ENCODE data around the gene SIAH1. TPM values are rescaled to one million over a fixed set of nuclear protein-coding genes. Genes with fewer than 3 reads are reported as not detected.
"Not testable (repeated sequence)": the region's sequence is repeated elsewhere in the genome, so short reads cannot be mapped to it uniquely, and the experiment has no call there.

The SIAH1 gene, protein sequence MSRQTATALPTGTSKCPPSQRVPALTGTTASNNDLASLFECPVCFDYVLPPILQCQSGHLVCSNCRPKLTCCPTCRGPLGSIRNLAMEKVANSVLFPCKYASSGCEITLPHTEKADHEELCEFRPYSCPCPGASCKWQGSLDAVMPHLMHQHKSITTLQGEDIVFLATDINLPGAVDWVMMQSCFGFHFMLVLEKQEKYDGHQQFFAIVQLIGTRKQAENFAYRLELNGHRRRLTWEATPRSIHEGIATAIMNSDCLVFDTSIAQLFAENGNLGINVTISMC
- 21.6 and 33.1 TPM in 2 replicates for total RNA-seq

DNA sequence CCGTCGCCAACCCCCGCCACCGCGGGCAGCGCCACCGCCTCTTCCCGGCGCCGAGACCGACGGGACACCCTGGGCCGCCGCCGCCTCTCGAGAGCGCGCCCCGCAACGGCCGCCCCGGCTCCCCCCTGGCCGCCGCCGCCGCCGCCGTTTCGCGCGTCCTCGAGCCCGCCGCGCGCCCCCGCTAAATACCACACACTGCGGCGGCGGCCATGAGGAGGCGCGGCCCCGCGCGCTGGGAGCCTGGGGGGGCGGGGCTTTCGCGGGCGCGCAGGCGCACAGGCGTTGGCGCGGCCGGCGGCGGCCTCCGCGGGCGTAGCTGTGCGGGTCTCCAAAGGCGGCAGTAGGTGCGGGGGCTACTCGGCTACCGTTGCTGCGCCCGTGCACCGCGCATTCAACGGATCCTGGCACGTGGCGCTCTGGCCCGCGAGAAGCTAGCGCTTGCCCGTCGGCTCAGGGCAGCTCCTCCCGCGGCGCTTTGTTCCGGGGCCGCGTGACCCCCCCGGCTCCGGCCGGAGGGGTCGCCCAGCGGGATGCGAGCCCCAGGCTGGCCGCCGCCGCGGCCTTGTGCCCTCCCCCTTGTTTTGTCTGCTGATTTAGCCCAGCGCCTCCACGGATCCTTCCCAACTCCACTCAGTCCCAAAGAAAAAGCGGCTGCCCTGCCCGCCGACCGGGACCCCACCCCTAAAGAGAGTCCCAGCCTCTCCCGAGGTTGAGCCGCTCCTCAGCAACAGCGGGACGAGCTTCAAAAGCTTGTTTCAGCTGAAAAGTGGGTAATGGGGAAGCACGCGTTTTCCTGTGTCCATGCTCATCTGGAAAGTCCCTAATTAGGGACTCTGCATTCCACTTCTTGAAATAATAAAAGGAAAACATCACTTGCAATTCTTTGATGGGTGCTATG lies at the start of gene SIAH1:
SIAH1 (minus strand) TSS at position 161 of the 898 bp plus-strand sequence. CDS start 22,985 bp downstream, outside the sequence.
- DNase-seq (ENCODE audit: low read depth in 2 of 2), result peak; percentile 82 to 90

DNA sequence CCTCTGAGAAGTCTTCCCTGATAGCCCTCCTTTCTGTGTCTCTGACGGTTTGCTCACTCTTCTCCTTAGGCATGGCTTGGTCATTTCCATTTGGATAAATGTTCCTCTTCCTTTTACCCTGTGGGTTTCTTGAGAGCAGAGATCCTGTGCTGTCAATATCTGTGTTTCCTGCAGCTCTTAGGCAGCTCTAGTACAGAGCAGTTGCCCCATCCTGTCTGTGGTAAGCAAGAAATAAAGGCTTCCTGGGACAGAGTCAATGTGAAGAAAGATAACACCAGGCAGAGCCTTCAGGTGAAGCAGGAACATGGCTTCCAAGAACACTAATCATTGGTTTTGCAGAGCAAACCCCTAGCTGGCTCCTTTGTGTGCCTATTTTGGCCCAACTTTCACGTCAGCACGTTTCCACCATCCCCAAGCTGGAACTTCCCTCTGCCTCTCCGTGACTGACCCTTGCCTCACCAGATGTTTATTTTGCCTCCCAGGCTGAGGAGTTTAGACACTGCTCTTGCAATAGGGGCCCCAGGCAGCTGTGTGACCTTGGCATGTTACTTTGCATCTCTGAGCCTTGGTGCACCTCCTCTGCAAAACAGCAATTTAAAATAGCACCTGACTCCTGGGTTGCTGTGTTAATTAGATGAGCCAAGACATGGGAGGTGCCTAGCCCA lies 49.6 kb upstream of the SIAH1 start:
- DNase-seq (ENCODE audit: low read depth in 2 of 2), result no peak

DNA sequence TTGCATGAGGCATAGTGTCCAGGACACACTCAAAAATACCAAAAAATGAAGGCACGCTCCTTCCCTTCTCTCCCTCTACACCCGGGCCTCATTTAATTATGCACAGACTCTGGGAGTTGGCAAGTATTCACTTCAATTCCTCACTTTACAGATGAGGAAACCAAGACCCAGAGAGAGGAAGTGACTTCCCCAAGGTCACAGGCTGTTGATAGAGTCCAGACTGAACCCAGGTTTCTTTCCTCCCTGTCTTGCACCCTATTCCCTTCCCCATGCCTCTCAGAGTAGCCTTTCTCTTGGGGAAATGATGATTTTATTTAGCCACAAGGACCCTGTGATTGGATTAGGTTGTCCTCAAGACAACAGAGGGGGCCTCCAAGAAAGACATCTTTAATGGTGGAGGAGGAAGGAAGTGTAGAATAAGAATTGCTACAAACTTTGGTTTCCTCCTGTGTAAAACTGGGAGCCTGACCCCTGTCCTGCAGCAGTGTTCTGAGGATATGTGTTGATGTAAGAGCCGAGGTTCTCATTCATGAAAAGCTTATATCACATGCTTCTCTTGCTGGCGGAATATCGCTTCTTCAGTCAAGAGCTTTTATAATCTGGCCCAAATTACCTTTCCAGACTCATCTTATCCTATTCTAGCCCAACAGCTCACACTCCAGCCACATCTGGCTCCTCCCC lies 48.8 kb upstream of the SIAH1 start:
- DNase-seq (ENCODE audit: low read depth in 2 of 2), result no peak

DNA sequence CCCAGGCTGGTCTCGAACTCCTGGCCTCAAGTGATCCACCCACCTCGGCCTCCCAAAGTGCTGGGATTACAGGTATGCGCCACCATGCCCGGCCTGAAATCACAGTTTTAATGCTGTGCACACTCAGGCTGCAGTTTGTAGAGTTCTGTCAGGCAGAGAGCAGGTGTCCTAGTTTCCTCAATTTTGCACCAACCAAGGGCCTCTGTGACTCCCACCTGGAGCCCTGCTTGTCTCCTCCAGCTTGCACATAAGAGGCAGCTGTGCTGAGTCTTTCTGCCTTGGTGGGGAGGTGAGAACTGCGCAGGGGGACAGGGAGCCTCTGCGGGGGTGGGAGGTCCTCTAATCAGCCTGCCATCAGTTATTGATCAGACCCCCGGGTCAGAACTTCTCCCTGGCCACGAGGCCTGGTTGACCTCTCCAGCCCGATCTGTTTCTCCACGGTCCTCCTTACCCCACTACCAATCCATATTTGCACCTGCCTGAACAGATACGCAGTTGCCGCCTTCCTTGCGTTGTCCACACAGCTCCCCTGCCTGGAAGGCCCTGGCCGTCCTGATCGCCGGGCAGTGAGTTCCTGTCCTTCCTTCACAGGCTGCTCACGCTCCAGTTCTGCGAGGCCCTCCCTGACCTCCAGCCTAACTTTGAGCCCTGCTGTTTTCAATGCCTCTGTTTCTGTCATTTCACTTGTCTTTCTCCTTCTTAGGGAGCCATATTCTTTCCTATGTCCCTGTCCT lies 48.1 kb upstream of the SIAH1 start:
- DNase-seq (ENCODE audit: low read depth in 2 of 2), result no peak

DNA sequence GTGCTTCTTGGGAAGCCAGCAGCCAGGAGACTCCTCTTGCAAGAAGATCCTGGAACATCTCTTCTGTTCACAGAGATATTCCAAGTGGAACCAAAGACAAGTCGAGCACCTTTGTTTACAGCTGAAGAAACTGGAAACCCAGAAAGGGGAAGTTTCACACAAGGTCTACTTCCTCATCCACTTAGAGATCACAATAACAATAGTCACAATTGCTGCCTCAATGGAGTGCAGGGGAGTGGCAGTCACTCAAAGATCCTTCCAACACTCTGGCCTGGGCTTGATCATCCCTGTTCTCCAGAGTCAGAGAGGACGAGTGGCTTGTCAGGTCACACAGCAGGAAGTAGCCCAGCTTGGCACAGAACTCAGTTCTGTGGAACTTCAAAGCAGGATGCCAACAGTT lies 46.9 kb upstream of the SIAH1 start:
- no peak for DNase-seq (ENCODE audit: low read depth in 2 of 2)

DNA sequence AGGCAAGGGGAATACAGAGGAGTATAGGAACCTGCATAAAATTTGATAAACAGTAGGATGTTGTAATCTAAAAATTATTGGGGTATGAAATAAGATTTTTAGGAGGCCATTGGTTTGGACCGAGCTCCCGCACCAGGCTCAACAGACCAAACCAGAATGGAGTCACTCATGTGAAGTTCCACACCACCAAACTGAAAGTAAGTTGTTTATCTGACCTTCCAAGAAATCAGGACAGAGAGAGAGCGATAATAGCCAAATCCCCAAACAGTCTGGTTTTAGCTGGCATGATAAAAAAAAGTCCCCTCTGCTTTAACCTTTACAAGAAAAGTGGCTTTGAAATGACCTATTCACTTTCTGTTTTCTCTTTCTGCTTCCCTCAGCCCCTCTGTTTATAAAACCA lies 45.7 kb upstream of the SIAH1 start:
- DNase-seq (ENCODE audit: low read depth in 2 of 2), result no peak

DNA sequence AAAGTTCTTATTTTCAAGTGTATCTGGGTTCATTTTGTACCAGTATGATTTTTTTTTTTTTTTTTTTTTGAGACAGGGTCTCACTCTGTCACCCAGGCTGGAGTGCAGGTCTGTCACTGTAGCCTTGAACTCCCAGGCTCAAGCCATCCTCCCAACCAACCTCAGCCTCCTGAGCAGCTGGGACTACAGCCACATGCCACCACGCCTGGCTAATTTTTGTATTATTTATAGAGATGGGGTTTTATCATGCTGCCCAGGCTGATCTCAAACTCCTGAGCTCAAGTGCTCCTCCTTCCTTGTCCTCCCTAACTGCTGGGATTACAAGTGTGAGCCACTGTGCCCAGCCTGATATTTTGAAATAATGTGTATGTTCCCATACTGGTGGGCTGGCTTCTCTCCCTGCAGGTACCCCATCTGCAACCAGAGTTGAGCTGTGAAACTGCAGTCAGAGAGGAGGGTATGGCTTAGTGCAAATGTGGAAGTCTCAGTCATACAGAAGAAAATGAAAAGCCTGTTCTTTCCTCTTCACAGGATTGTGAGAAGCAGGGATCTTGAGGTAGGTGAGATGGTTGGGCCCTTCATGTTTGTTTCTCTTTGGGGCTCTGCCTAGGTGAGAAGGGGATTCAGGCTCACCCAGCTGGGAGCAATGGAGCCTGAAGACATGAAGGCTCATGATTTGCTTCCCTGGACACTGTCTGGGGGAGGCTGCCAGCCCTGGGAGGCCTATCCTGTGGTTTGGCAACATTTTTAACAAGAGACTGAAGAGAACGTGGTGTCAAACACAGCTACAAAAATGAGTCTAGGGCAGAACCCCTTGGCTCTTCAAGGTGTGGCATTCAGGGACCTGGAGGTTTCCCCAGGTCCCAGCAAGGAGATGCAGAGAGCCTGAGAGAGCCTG lies 41.3 kb upstream of the SIAH1 start:
- no peak for DNase-seq (ENCODE audit: low read depth in 2 of 2)

DNA sequence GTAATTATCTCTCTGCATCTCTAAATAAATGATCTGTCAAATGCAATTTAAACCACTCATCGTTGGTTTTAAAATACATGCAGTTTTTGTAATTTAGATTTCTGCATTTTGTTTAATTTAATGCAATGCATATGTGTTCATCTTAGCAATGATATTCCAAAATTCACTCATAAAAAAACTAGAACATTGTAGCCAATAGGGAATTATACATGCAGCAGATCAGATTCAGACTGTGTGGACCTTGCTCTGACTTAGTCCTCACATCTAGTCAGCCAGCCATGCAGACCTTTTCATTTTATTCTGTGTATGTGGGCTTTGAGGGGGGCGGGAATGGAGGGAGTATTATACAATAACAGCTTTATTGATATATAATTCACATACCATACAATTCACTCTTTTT lies 37.3 kb upstream of the SIAH1 start:
- DNase-seq (ENCODE audit: low read depth in 2 of 2), result no peak

DNA sequence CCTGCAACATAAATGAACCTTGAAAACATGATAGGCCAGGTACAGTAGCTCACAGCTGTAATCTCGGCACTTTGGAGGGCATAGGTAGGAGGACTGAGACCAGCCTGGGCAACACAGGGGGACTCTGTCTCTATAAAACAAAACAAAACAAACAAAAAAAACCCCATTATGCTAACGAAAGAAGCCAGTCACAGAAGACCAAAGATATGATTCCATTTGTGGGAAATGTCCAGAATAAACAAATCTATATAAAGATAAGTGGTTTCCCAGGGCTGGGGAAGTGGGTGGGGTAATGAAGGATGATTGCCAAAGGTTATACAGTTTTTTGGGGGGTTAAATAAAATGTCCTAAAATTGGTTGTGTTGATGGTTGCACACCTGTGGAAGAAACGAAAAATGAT lies 36.5 kb upstream of the SIAH1 start:
- no peak for DNase-seq (ENCODE audit: low read depth in 2 of 2)

DNA sequence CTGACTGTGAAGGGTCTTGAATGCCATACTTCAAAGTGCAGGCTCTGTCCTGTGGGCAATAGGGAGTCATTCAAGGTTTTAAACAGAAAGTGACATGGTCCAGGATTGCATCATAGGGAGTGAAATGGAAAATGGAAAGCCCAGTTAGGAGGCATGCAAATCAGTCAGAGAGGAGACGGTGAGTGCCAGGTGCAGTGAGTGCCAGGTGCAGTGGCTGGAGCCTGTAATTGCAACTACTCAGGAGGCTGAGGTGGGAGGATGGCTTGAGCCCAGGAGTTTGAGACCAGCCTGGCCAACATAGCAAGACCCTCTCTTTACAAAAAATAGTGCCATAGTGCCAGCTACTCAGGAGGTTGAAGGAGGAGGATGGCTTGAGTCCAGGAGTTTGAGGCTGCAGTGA lies 35.2 kb upstream of the SIAH1 start:
- DNase-seq (ENCODE audit: low read depth in 2 of 2), result no peak

DNA sequence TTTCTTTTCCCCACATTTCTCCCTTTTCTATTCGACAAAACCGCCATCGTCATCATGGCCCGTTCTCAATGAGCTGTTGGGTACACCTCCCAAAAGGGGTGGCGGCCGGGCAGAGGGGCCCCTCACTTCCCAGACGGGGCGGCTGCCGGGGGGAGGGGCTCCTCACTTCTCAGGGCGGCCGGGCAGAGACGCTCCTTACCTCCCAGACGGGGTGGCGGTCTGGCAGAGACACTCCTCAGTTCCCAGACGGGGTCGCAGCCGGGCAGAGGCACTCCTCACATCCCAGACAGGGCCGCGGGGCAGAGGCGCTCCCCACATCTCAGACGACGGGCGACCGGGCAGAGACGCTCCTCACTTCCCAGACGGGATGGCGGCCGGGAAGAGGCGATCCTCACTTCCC lies 31.4 kb upstream of the SIAH1 start:
- not testable (repeated sequence) for DNase-seq (ENCODE audit: low read depth in 2 of 2)

DNA sequence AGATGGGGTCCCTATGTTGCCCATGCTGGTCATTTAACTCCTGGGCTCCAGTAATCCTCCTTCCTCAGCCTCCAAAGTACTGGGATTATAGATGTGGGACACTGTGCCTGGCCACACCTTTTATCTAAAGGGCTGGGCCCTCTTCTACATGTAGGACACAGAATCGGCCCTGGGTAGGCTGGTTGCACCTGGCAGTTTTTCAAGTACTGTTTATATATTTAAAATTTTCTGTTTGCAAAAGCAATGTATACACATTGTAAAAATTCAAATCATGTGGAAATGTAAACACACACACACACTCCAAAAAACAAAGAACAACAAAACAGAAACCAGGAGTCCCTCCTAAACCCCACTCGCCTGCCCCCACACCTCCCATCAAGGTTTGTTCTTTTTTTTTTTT lies 28.1 kb upstream of the SIAH1 start:
- no peak for DNase-seq (ENCODE audit: low read depth in 2 of 2)

DNA sequence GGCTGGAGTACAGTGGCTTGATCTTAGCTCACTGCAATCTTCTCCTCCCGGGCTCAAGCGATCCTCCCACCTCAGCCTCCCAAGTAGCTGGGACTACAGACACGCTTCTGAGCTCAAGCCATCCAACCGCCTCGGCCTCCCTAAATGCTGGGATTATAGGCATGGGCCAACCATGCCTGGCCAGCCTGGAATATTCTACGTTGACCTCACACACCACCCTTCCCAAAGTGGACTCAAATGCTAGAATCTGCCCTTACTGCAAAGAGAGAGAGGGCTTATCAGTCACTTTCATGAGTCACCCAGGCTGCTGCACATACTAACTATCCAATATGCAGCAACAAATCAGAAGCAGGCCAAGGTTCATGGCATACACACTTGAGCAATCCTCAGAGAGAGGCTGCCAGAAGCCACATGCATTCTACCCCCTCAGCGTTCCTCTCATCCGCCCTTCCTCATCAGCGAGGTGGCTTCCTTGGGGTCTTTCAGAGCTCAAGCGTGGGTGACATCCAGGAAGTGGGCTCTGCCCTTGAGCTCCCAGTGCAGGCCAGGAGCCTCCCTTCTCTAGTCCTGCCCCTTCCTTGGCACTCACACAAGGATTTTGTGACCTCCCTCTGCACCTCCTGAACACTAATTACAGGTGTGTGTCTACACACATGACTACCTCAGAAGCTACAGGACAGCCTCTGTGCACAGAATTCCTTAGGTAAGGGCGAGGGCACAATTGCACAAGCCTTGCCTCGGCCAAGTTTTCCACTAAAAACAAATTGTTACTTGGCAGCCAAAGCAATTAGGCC lies 24.8 kb upstream of the SIAH1 start:
- no peak for DNase-seq (ENCODE audit: low read depth in 2 of 2)

DNA sequence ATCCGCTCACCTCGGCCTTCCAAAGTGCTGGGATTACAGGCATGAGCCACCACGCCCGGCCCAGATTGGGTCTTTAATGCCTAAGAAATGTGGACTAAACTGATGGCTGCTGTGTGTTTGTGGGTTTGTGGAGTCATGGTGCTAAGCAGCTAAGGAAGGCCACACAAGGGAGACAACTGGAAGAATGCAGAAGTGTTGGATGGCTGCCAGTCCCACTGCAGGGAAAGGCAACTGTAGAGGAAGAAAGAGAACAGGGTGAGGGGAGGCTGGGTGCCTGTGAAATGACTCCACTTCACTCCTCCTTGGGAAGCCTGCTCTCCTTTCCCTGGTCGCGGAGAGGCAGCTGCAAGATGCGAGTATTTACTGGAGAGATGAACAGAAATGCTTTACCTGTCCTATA lies 23.5 kb upstream of the SIAH1 start:
- DNase-seq (ENCODE audit: low read depth in 2 of 2), result peak in 1 of 2 donors; percentile 17

DNA sequence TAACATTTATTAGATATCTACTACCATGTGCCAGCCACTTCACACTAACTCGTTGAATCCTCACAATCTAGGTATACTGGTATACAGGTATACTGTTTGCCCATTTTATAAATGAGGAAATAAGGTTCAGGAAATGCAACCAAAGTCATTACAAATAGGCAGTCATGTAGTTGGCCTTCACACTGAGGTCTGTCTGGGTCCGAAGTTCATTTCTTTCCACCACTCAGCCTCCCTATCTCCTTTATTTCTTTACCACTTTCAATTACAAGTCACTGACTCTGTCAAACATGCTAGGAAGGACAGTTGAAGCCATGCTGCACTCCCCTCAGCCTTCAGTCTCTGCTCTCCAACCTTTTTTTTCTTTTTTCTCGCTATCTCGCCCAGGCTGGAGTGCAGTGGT lies 20.7 kb upstream of the SIAH1 start:
- DNase-seq (ENCODE audit: low read depth in 2 of 2), result no peak

DNA sequence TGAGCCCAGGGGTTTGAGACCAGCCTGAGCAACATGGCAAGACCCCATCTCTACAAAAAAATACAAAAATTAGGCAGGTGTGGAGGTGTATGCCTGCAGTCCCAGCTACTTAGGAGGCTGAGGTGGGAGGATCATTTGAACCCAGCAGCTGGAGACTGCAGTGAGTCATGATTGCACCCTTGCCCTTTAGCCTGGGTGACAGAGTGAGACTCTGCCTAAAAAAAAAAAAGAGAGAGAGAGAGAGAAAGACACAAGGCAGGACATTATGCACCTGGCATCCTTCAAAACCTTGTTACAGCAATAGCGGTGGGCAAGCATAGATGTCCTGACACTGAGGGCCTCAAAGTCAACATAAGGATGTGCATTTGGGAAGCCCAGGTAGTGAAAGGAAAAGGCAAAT lies 19.9 kb upstream of the SIAH1 start:
- DNase-seq (ENCODE audit: low read depth in 2 of 2), result no peak

DNA sequence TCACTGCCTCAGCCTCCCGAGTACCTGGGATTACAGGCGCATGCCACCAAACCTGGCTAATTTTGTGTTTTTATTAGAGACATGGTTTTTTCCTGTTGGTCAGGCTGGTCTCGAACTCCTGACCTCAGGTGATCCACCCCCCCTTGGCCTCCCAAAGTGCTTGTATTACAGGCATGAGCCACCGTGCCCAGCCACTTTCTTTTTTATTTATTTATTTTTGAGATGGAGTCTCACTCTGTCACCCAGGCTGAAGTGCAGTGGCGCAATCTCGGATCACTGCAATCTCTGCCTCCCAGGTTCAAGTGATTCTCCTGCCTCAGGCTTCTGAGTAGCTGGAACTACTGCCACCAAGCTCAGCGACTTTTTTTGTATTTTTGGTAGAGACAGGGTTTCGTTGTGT lies 17.3 kb upstream of the SIAH1 start:
- DNase-seq (ENCODE audit: low read depth in 2 of 2), result not testable (repeated sequence)

DNA sequence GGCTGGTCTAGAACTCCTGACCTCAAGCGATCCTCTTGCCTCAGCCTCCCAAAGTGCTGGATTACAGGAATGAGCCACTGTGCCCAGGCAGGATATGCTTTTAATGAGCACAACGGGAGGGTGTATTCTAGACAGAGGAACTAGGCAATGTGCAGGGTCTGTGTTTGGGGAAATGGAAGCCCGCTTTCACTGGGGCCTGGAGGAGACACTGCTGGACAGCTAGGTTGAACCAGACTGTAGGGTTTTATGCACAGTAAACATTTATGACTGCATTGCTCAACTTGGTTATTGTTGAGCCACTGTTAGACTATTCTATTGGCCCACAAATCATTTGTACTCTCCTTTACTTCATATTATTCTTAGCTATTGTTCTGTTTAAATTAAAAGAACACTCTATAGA lies 10.2 kb upstream of the SIAH1 start:
- no peak for DNase-seq (ENCODE audit: low read depth in 2 of 2)

DNA sequence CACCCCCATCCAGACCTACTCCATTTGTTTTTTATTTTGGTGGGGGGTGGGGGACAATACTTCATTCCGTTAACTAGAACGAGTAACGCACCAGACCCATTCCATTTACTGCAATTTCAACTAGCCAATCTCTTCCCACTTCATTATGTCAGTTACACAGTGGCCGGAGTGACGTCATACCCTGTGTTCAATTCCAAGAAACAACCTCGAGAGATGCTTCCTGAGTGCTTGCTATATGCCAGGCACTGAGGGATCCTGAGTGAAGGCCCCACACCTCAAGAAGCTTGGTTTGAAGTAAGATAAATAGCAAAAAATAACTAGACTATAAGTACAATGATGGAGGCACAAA lies 9.1 kb upstream of the SIAH1 start:
- DNase-seq (ENCODE audit: low read depth in 2 of 2), result peak in 1 of 2 donors; percentile 13
